Measurements from ENCODE around the gene PRMT9. TPM values are rescaled to one million over a fixed set of nuclear protein-coding genes. Genes with fewer than 3 reads are reported as not detected.

The PRMT9 gene
- total RNA-seq, 4 donors from 2014 or later: 22.9 to 28.3 (median 26.2) TPM

DNA sequence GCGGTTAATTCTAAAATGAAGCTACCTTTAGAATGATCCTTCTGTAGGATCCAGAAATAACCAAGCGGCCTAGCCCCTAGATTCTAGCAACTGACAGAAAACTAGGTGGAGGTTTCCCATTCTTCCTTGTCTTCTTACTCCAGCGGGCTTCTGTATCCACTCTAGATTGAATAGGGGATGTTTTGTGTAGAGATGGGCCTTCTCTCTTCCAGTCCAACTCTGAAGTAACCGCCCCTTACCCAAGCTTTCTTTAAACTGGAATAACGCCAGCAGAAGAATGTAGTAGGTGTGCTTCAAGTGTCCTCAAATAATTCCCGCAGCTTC, 67.2 kb downstream of the PRMT9 start:
- intact Hi-C loops (cut with DNase I): no loop called here

DNA sequence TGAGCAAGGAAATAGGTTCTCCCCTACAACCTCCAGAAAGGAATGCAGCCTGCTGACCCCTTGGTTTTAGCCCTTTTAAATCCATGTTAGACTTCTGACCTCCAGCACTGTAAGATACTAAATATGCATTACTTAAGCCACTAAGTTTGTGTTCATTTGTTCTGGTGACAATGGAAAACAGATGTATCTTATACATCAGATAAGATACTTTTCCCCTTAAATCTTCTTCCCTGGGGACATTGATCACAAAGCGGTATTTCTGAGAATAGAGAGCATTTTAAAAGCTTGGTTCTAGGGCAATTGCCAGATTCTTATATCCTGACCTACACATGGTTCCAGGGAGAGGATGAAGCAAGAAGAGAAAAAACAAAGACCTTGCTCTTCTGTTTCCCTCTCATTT, 73.3 kb downstream of the PRMT9 start:
- no peak for DNase-seq
- Histone ChIP-seq H3K27ac (no peak overlapping the region), H3K9me3 (no peaks in the 10 kb centered on the region), H3K4me1 (no peaks in the 10 kb centered on the region), H3K27me3 (no peaks in the 10 kb centered on the region), H3K4me3 (replicated peaks in 1 of 3) (no peak overlapping the region), H3K36me3 (no peaks in the 10 kb centered on the region)
- TF ChIP-seq POLR2A (IDR thresholded peaks at IDR 0.05): no peak
- TF ChIP-seq, protein P1, sequence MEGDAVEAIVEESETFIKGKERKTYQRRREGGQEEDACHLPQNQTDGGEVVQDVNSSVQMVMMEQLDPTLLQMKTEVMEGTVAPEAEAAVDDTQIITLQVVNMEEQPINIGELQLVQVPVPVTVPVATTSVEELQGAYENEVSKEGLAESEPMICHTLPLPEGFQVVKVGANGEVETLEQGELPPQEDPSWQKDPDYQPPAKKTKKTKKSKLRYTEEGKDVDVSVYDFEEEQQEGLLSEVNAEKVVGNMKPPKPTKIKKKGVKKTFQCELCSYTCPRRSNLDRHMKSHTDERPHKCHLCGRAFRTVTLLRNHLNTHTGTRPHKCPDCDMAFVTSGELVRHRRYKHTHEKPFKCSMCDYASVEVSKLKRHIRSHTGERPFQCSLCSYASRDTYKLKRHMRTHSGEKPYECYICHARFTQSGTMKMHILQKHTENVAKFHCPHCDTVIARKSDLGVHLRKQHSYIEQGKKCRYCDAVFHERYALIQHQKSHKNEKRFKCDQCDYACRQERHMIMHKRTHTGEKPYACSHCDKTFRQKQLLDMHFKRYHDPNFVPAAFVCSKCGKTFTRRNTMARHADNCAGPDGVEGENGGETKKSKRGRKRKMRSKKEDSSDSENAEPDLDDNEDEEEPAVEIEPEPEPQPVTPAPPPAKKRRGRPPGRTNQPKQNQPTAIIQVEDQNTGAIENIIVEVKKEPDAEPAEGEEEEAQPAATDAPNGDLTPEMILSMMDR (IDR thresholded peaks at IDR 0.05): no peak
- intact Hi-C loops (cut with DNase I): no loop called here
- WGBS, 2 donors: 69 to 94% methylated on average over 1 of the region's 1 CpG

More for the DNA sequence above, 67.2 kb downstream of the PRMT9 start:
- H3K27ac ChIP-seq: peak overlapping the region in 2 of 3 donors; percentile 85 to 90
- no peak for DNase-seq
- 26 to 29% methylated on average over 6 of the region's 6 CpGs for WGBS, 2 donors
- H3K36me3 ChIP-seq: no peaks in the 10 kb centered on the region
- H3K4me1 ChIP-seq: peaks cover 22 to 35% of the 10 kb centered on the region in 2 donors
- no peaks in the 10 kb centered on the region for H3K9me3 ChIP-seq
- TF ChIP-seq, protein P1 (IDR thresholded peaks at IDR 0.05): no peak
- TF ChIP-seq POLR2A (IDR thresholded peaks at IDR 0.05): no peak
- H3K4me3 ChIP-seq (replicated peaks in 1 of 3): peak overlapping the region; percentile 7 to 75 (median 54)
- H3K27me3 ChIP-seq: no peaks in the 10 kb centered on the region

DNA sequence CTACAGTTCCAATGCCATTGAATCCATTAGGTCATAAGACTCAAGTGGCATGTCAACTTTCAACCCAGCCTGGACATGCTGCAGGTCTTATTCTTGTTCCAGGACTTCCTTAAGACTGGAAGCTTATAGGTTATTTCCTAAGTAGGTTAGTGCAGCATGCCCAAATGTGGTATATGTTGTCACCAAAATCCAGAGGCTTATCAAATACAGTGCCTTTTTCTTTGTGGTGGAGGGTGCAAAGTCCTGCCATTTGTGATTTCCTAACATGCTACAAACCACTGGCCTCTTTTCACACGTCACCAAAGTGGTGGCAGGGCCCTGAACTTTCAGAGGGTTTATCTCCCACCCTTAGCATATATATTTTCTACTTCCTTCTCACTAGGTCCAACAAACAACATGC, 76.5 kb downstream of the PRMT9 start:
- no peak for DNase-seq
- TF ChIP-seq, protein P1 (IDR thresholded peaks at IDR 0.05): no peak
- TF ChIP-seq POLR2A (IDR thresholded peaks at IDR 0.05): no peak
- Histone ChIP-seq H3K27me3 (no peaks in the 10 kb centered on the region), H3K4me3 (replicated peaks in 1 of 3) (no peak overlapping the region), H3K27ac (no peak overlapping the region), H3K36me3 (no peaks in the 10 kb centered on the region), H3K4me1 (no peaks in the 10 kb centered on the region), H3K9me3 (no peaks in the 10 kb centered on the region)
- intact Hi-C loops (cut with DNase I): no loop called here
- 81 to 93% methylated on average over 1 of the region's 1 CpG for WGBS, 2 donors

DNA sequence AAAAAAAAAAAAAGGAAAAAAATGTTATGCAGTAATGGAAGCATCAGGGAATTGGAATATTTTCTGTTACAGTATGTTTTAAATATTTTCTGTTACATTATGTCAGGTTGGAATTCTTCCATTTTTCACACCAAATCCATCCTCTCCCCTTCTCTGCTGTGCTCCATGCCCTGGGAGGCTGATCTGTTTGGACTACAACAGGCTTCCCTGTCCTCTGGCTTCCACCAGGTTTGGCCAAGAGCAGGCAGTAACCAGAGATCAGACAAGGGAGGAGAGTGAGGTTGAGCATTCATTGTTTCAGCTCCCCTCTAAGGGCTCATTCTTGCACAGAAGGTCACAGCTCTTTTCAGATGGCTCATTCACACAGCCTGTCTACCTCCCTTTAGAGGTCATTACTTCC, 78.5 kb downstream of the PRMT9 start:
- H3K4me3 ChIP-seq (replicated peaks in 1 of 3): no peak overlapping the region
- DNase-seq: no peak
- intact Hi-C loops (cut with DNase I): no loop called here
- no peaks in the 10 kb centered on the region for H3K4me1 ChIP-seq
- H3K9me3 ChIP-seq: no peaks in the 10 kb centered on the region
- no peak overlapping the region for H3K27ac ChIP-seq
- no peaks in the 10 kb centered on the region for H3K27me3 ChIP-seq
- TF ChIP-seq POLR2A (IDR thresholded peaks at IDR 0.05): no peak
- TF ChIP-seq, protein P1 (IDR thresholded peaks at IDR 0.05): no peak
- H3K36me3 ChIP-seq: no peaks in the 10 kb centered on the region

DNA sequence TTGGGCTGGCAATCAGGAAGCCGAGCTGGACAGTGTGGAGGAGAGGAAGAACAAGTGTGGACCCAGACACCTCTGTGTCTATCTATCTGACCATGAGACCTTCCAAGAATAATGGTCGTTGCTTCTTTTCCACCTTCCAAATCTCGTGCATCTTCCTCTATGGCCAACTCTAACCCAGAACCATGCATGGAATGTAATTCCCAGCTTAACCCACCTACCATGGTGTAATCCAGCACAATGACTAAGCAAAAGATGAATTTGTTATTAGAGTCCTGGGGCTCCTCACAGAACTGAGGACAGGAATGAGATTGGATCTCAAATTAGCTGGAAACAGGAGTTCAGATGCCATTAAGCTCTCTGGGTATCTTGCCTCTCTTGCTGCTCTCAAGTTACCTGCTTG, 84.2 kb downstream of the PRMT9 start:
- DNase-seq: no peak
- Histone ChIP-seq H3K27me3 (no peaks in the 10 kb centered on the region), H3K4me3 (replicated peaks in 1 of 3) (no peak overlapping the region), H3K27ac (no peak overlapping the region), H3K9me3 (no peaks in the 10 kb centered on the region), H3K36me3 (no peaks in the 10 kb centered on the region), H3K4me1 (peaks cover 6 to 29% of the 10 kb centered on the region in 2 donors)
- TF ChIP-seq POLR2A (IDR thresholded peaks at IDR 0.05): no peak
- TF ChIP-seq, protein P1 (IDR thresholded peaks at IDR 0.05): no peak
- WGBS, 2 donors: 90 to 94% methylated on average over 3 of the region's 3 CpGs
- intact Hi-C loops (cut with DNase I): loop anchor here (10.0 kb wide), 1 partner anchor 265 kb away; no protein-coding TSS in a partner anchor
